Endothelial cell of umbilical vein (primary cell): ENCODE data around the gene DENND1B. TPM values are rescaled to one million over a fixed set of nuclear protein-coding genes. Genes with fewer than 3 reads are reported as not detected.

Experiments used
- BruUV-seq: library from RNA; stranded (reverse); fragments of 400-500 nt; replicated peaks from 2 replicates; lab custom pipeline; 2021; lab: Mats Ljungman, UMichigan
- CTCF ChIA-PET: fragments of 300-600, 350-600 bp; sonication (Branson Sonifier 250); formaldehyde crosslinking; loops from one replicate; lab custom pipeline; 2021; ENCODE audit warnings: antibody characterized with exemption, inconsistent platforms; lab: Charles Lee
- POLR2A ChIA-PET: fragments of 300-600, 350-600 bp; sonication (Branson Sonifier 250); formaldehyde crosslinking; loops from one replicate; lab custom pipeline; 2021; ENCODE audit warnings: antibody characterized with exemption, inconsistent platforms; lab: Charles Lee
- DNase-seq: peaks from one replicate; pipeline ENCODE4 v3.0.0-alpha.2; 2011; ENCODE audit warnings: low read depth, low spot score
- FAIRE-seq: peaks from 2 replicates; lab custom pipeline; 2011; peaks lifted over from hg19 to GRCh38; lab: Jason Lieb, UNC
- H2AFZ ChIP-seq: 2 replicates; pipeline ENCODE4 v1.6.0; 2012; ENCODE audit warnings: low read depth, low read length, control low read depth, inconsistent platforms
- H3K27ac ChIP-seq: 2 replicates; pipeline ENCODE4 v1.5.1; 2011; ENCODE audit warnings: low read depth, mild to moderate bottlenecking, control low read depth, low read length, moderate library complexity; ENCODE audit not compliant: insufficient read depth
- H3K27me3 ChIP-seq, 2 experiments: 2 replicates each; pipeline versions ENCODE4 v1.6.0 to v1.6.1; 2011; ENCODE audit warnings: low read length in 2 of 2, mixed read lengths in 1 of 2; ENCODE audit not compliant: control insufficient read depth in 2 of 2, insufficient read depth in 2 of 2
- H3K36me3 ChIP-seq, 2 experiments: 2 replicates in 1 of 2; 3 replicates in 1 of 2; pipeline ENCODE4 v1.5.1; 2011; ENCODE audit warnings: low read length in 2 of 2, mild to moderate bottlenecking in 1 of 2, moderate library complexity in 1 of 2; ENCODE audit not compliant: control insufficient read depth in 2 of 2, insufficient read depth in 2 of 2; ENCODE audit errors: extremely low read depth in 1 of 2
- H3K4me1 ChIP-seq: 3 replicates; pipeline ENCODE4 v1.5.1; 2011; ENCODE audit warnings: mild to moderate bottlenecking, low read length; ENCODE audit not compliant: control insufficient read depth, insufficient read depth; ENCODE audit errors: extremely low read depth
- H3K4me2 ChIP-seq: 2 replicates; pipeline ENCODE4 v1.6.1; 2011; ENCODE audit warnings: low read length, control low read depth, mixed read lengths; ENCODE audit not compliant: insufficient read depth
- H3K4me3 ChIP-seq, 3 experiments: fragments of 200-600 bp in 1 of 3; sonication (generic), shearing (Covaris generic) in 1 of 3; replicated peaks in 1 of 3; 2 replicates each; pipeline ENCODE4 v1.5.1; 2011 to 2016; ENCODE audit warnings: control low read depth in 3 of 3, low read length in 3 of 3, mild to moderate bottlenecking in 2 of 3, inconsistent platforms in 1 of 3, low read depth in 1 of 3, moderate library complexity in 1 of 3; ENCODE audit not compliant: insufficient read depth in 1 of 3
- H3K79me2 ChIP-seq: 2 replicates; pipeline ENCODE4 v1.6.0; 2012; ENCODE audit warnings: low read length, inconsistent platforms; ENCODE audit not compliant: control insufficient read depth, insufficient read depth
- H3K9ac ChIP-seq: replicated peaks from 2 replicates; pipeline ENCODE3; 2011; ENCODE audit warnings: low read length, control low read depth; ENCODE audit not compliant: insufficient read depth; ENCODE audit errors: extremely low read depth
- H3K9me1 ChIP-seq: replicated peaks from 3 replicates; pipeline ENCODE4 v1.6.0; 2011; ENCODE audit warnings: mild to moderate bottlenecking, low read length; ENCODE audit not compliant: control insufficient read depth, insufficient read depth; ENCODE audit errors: extremely low read depth
- H3K9me3 ChIP-seq: replicated peaks from 2 replicates; pipeline ENCODE4 v1.5.1; 2012; ENCODE audit warnings: low read length, inconsistent platforms; ENCODE audit not compliant: control insufficient read depth, insufficient read depth
- H4K20me1 ChIP-seq: replicated peaks from 2 replicates; pipeline ENCODE3; 2011; ENCODE audit warnings: mild to moderate bottlenecking, low read length; ENCODE audit not compliant: control insufficient read depth, insufficient read depth; ENCODE audit errors: extremely low read depth
- EZH2 ChIP-seq: IDR thresholded peaks from 2 replicates; pipeline ENCODE4 v1.6.1; 2012; ENCODE audit warnings: borderline replicate concordance, low read depth, mild to moderate bottlenecking, moderate library complexity, low read length, inconsistent platforms; ENCODE audit not compliant: severe bottlenecking
- FOS ChIP-seq: IDR thresholded peaks from 2 replicates; pipeline ENCODE4 v1.6.1; 2011; ENCODE audit warnings: mild to moderate bottlenecking, low read length, moderate library complexity, borderline replicate concordance; ENCODE audit not compliant: insufficient read depth
- GATA2 ChIP-seq: IDR thresholded peaks from 2 replicates; pipeline ENCODE4 v1.7.0; 2011; ENCODE audit warnings: low read depth, mild to moderate bottlenecking, moderate library complexity, mixed read lengths, low read length; ENCODE audit not compliant: insufficient read length, insufficient read depth
- JUN ChIP-seq: IDR thresholded peaks from 2 replicates; pipeline ENCODE4 v1.6.1; 2011; ENCODE audit warnings: borderline replicate concordance, low read depth; ENCODE audit not compliant: insufficient read length, insufficient read depth
- MYC ChIP-seq: IDR thresholded peaks from one replicate; pipeline ENCODE4 v1.6.1; 2011; ENCODE audit warnings: mild to moderate bottlenecking, low read depth, low read length
- POLR2A ChIP-seq: IDR thresholded peaks from 2 replicates; pipeline ENCODE4 v1.6.1; 2012; ENCODE audit warnings: low read depth, mild to moderate bottlenecking, control low read depth, low read length
- POLR2AphosphoS5 ChIP-seq: IDR thresholded peaks from 2 replicates; pipeline ENCODE4 v1.6.1; 2012; ENCODE audit warnings: low read depth, mild to moderate bottlenecking, control low read depth, low read length, moderate library complexity; ENCODE audit not compliant: insufficient read depth
- dilution Hi-C: fragments of 300-500 bp; cut with MboI; formaldehyde crosslinking; loops from one replicate; pipeline ENCODE4 v1.15.0; 2019; ENCODE audit warnings: low sequenced_read_pairs; ENCODE audit not compliant: extremely low pct_ligation_motif_present
- intact Hi-C: fragments of 100-400 bp; cut with micrococcal nuclease; formaldehyde crosslinking; loops from one replicate; pipeline ENCODE4 v1.10.0; 2022
- polyA plus RNA-seq, 4 experiments: library from polyadenylated mRNA; depleted of rRNA in 3 of 4; stranded (reverse) in 3 of 4; unstranded in 1 of 4; fragments of >200 nt; gene quantifications; 2 replicates each; pipeline versions ENCODE4 v1.2.1 to v1.2.3, GENCODE V29; 2011 to 2012; ENCODE audit warnings: missing spikeins in 1 of 4
- total RNA-seq: library from RNA; stranded (reverse); gene quantifications from 2 replicates; pipeline ENCODE4 v1.2.3, GENCODE V29; 2021
- TF ChIP-seq, protein P1 (sequence below), 2 donors: IDR thresholded peaks; 1 replicate in 1 of 2; 2 replicates in 1 of 2; pipeline ENCODE4 v1.5.1; 2011; ENCODE audit warnings: low read length in 2 of 2, mild to moderate bottlenecking in 2 of 2, moderate library complexity in 2 of 2, control low read depth in 1 of 2, inconsistent platforms in 1 of 2, low read depth in 1 of 2; ENCODE audit not compliant: insufficient read depth in 1 of 2; ENCODE audit errors: extremely low read depth in 1 of 2
- TF ChIP-seq, protein P2 (sequence below): IDR thresholded peaks from 2 replicates; pipeline ENCODE4 v1.6.1; 2011; ENCODE audit not compliant: insufficient read depth, insufficient read length

Gene DENND1B
- total and polyA plus RNA-seq, 2 donors (not counting 3 experiments of a cell fraction or from before 2014, with no cell fraction given), result 0.97 to 3.3 TPM

DNA sequence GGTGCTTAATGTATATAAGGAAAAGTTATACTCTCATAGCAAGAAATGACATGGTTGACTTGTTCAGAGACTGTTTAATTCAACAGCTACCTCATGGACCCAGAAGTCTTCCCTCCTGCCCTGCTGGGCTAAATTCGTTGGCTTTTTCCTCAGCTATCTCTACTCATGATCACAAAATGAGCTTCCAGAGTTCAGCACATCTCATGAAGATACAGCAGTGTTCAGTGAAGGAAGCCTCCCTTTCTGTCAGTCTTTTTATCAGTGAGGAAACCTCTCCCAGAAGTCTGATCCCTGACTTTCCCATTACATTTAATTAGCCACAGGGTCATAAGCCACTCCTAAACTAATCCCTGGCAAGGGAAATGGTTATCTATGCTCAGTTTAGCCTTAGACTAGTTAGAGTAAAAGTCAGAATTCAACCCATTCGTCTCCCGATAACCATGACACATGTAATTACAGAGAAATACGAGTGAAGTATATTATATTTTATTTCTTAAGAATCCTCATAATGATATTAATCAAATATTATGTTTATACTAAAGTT is 97.5 kb downstream of the DENND1B start:
- H4K20me1 ChIP-seq, result no peaks in the 10 kb centered on the region
- no peaks in the 10 kb centered on the region for H3K9me1 ChIP-seq
- no peak overlapping the region for H3K27ac ChIP-seq
- no peaks in the 10 kb centered on the region for H3K9me3 ChIP-seq
- H3K4me1 ChIP-seq, result no peaks in the 10 kb centered on the region
- no peaks in the 10 kb centered on the region for H3K27me3 ChIP-seq
- no peak overlapping the region for H3K4me3 ChIP-seq
- no peaks in the 10 kb centered on the region for H3K79me2 ChIP-seq
- no peaks in the 10 kb centered on the region for H3K36me3 ChIP-seq
- POLR2A ChIA-PET, result no interaction called here
- FAIRE-seq (no peak), DNase-seq (no peak)
- BruUV-seq, result no TSS peak
- H3K4me2 ChIP-seq, result no peak overlapping the region
- no peak overlapping the region for H2AFZ ChIP-seq
- TF ChIP-seq JUN, result no peak
- TF ChIP-seq, protein P1, sequence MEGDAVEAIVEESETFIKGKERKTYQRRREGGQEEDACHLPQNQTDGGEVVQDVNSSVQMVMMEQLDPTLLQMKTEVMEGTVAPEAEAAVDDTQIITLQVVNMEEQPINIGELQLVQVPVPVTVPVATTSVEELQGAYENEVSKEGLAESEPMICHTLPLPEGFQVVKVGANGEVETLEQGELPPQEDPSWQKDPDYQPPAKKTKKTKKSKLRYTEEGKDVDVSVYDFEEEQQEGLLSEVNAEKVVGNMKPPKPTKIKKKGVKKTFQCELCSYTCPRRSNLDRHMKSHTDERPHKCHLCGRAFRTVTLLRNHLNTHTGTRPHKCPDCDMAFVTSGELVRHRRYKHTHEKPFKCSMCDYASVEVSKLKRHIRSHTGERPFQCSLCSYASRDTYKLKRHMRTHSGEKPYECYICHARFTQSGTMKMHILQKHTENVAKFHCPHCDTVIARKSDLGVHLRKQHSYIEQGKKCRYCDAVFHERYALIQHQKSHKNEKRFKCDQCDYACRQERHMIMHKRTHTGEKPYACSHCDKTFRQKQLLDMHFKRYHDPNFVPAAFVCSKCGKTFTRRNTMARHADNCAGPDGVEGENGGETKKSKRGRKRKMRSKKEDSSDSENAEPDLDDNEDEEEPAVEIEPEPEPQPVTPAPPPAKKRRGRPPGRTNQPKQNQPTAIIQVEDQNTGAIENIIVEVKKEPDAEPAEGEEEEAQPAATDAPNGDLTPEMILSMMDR (IDR thresholded peaks at IDR 0.05; ENCODE audit: extremely low read depth in 1 of 2, insufficient read depth in 1 of 2, low read depth in 1 of 2, low read length in 2 of 2), result no peak
- TF ChIP-seq POLR2A, result no peak
- TF ChIP-seq, protein P2, sequence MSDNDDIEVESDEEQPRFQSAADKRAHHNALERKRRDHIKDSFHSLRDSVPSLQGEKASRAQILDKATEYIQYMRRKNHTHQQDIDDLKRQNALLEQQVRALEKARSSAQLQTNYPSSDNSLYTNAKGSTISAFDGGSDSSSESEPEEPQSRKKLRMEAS, result no peak
- TF ChIP-seq MYC, result no peak
- no peak for TF ChIP-seq EZH2
- no peak for TF ChIP-seq POLR2AphosphoS5
- no peak for TF ChIP-seq GATA2
- no peak for TF ChIP-seq FOS
- dilution Hi-C loops (no loop called here), intact Hi-C loops (no loop called here)
- H3K9ac ChIP-seq, result no peak overlapping the region
- CTCF ChIA-PET, result interaction anchor here (1.0 to 1.5 kb wide), 2 partner anchors 9 to 191 kb away, joined by 3 to 4 read pairs; no protein-coding TSS in a partner anchor
